NCI-H524 (cell line): ENCODE data around the gene TRAPPC4.
A peak's percentile ranks its signal among the peaks of the same experiment; 100 is the strongest.
"Not testable (repeated sequence)": the region's sequence is repeated elsewhere in the genome, so short reads cannot be mapped to it uniquely, and the experiment has no call there.

Experiments
- DNase-seq, 2 experiments: peaks; one replicate each; lab custom pipeline; 2025; lab: John Stamatoyannopoulos, UW

The TRAPPC4 gene

DNA sequence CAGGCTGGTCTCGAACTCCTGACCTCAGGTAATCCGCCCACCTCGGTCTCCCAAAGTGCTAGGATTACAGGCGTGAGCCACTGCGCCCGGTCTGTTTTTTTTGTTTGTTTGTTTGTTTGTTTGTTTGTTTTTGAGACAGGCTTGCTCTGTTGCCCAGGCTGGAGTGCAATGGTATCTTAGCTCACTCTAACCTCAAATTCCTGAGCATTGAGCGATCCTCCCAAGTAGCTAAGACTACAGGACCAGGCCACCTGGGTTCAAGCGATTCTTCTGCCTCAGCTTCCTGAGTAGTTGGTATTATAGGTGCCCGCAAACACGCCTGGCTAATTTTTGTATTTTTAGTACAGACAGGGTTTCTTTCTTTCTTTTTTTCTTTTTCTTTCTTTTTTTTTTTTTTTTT is 14.9 kb downstream of the TRAPPC4 start:
- not testable (repeated sequence) for DNase-seq

GRCh38 chr11:119034813-119035212 is 16.2 kb downstream of the TRAPPC4 start:
- DNase-seq = no peak

- no peak for DNase-seq
Measured at GRCh38 chr11:119038884-119039283, 20.3 kb downstream of the TRAPPC4 start.

DNA sequence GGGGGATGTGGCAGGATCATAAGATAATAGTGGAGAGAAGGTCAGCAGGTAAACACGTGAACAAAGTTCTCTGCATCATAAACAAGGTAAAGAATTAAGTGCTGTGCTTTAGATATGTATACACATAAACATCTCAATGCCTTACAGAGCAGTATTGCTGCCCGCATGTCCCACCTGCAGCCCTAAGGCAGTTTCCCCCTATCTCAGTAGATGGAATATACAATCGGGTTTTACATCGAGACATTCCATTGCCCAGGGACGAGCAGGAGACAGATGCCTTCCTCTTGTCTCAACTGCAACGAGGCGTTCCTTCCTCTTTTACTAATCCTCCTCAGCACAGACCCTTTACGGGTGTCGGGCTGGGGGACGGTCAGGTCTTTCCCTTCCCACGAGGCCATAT is 20.9 kb downstream of the TRAPPC4 start:
- DNase-seq = not testable (repeated sequence)

DNA sequence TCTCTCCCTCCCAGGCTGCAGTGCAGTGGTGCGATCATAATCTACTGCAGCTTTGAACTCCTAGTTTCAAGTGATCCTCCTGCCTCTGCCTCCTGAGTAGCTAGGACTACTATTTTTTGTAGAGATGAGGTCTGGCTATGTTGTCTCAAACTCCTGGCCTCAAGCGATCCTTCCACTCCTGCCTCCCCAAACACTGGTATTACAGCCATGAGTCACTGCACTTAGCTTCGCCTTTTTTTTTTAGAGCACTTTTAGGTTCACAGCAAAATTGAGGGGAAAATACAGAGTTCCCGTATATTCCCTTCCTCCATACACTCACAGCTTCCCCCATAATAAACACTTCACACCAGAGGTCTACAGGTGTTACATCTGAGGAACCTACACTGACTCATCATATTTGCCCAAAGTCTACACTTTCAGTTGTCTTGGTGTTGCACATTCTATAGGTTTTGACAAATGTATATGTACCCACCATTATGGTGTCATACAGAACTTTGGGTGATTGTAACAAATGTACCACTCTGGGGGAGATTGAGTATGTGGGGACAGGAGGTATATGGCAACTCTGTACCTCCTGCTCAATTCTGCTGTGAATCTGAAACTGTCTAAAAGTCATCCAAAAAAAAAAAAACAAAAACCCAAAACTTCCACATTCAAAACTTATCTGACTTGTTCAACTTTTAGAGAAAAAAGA is 23.4 kb downstream of the TRAPPC4 start:
- DNase-seq = no peak

DNA sequence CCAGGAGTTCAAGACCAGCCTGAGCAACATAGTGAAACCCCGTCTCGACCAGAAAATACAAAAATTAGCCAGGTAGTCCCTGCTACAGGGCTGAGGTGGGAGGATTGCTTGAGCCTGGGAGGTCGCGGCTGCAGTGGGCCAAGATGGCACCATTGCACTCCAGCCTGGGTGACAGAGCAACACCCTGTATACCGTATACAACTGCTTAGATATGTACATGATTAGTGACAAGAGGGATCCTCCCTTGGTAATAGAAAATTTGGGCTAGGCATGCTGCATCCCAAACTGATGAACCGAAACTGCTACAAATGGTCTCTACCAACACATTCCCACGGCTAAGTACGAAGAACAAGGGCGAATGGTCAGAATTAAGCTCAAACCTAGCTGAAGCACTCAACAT is 24.4 kb downstream of the TRAPPC4 start:
- no peak for DNase-seq

- no peak for DNase-seq
Measured at GRCh38 chr11:119044708-119045107, 26.1 kb downstream of the TRAPPC4 start.

DNA sequence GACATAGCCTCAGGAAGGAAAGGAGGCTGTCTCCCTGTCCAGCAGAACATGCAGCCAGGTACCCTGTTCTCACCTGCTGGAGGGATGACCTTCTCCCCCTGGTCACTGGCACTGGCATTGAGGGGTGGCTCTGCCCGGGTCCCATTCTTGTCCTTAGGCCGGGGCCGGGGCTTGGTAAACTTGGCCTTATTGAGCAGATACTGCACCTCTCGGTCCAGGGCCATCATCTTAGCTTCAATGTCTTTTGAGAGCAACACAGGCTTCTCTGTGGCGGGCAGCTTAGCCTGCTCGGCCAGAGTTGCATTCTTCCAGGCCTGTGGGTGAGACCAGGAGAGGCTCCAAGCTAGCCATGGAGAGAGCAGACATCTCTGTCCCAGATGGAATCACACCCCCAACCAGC is 27.9 kb downstream of the TRAPPC4 start:
- no peak for DNase-seq

- no peak for DNase-seq
Measured at GRCh38 chr11:119047205-119047604, 28.6 kb downstream of the TRAPPC4 start.

DNA sequence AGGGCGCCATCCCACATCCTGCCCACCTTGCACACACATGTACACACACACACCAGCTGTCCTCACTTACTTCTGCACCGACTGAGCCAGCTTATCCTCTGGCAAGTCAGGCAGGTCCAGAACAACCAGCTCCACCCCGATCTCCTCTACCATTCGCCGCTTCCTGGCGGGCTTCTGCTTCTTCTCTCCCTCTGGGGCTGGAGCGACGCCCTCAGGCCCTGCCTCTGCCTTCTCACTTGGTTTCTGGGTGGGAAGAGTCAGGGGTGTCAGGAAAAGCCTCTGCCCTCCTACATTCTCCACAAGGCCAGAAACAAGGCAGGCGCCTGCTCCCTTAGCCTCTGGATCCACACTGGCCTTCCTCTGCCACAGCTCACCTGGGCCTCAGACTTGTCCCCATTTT is 30.1 kb downstream of the TRAPPC4 start:
- DNase-seq = no peak

GRCh38 chr11:119049081-119049480 is 30.5 kb downstream of the TRAPPC4 start:
- no peak for DNase-seq

GRCh38 chr11:119051440-119052162 is 33.0 kb downstream of the TRAPPC4 start:
- no peak for DNase-seq

GRCh38 chr11:119052163-119052814 is 33.7 kb downstream of the TRAPPC4 start:
- DNase-seq = no peak

DNA sequence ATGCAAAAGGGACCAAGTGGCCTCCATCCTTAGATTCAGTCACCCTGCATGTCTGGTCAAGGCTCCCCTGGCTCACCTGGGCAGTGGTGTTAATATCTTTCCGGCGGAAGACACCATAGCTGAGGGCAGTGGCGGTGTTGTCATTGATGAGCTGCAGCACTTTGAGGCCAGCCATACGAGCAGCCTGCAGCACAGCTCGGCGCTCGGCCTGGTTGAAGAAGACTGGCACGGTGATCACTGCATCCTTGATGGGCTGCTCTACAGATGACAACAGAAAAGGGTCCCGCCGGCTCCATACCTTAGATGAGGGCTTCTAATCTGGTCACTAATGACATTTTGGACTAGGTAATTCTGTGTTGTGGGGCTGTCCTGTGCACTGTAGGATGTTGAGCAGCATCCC is 35.9 kb downstream of the TRAPPC4 start:
- no peak for DNase-seq

DNA sequence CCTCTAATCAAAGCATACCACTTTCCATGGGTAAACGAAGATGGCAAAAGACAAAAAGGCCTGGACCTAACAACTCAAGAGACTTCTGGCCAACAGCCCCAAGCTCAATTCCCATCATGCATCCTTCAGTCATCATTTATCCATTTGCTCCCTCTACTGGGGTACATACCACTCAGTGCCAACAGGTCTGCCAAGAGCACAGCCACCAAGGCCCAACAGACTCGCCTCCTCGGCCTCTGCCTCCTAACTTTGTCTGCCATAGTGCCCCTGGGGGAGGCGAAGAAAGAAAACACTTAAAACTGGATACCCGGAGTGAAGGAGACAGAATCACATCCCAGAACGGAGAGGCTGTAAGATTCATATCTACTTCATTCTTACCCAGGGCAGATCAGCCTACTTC is 37.3 kb downstream of the TRAPPC4 start:
- DNase-seq = peak; percentile 8 to 12

DNA sequence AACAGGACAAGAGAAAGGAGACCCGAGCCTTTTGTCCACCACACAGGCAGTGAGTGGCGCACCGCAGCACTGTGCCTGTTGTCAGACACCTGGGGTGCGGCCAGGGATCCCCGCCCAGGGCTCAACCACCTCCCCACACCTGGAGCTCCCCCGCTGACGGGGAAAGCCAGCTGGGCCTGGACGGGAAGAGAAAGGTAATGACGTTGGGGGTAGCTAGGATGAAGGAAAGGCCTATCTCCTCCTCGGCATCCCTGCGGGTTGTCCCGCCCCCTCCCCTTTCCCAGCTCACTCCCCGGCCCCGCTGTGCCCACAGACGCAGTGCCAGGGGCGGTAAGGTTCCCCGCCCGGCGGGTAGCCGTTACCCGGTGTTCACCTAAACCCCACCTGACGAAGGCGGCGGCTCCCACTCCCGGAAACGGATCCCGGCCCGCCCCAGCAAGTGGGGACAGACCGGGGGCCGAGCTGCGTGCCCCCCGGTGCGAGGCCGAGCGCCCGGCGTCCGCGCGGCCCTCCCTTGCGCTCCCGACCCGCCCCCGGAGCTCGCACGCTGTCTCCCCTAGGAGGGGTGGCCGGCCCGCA is 37.9 kb downstream of the TRAPPC4 start:
- DNase-seq = peak in 1 of 2 experiments; percentile 41

DNA sequence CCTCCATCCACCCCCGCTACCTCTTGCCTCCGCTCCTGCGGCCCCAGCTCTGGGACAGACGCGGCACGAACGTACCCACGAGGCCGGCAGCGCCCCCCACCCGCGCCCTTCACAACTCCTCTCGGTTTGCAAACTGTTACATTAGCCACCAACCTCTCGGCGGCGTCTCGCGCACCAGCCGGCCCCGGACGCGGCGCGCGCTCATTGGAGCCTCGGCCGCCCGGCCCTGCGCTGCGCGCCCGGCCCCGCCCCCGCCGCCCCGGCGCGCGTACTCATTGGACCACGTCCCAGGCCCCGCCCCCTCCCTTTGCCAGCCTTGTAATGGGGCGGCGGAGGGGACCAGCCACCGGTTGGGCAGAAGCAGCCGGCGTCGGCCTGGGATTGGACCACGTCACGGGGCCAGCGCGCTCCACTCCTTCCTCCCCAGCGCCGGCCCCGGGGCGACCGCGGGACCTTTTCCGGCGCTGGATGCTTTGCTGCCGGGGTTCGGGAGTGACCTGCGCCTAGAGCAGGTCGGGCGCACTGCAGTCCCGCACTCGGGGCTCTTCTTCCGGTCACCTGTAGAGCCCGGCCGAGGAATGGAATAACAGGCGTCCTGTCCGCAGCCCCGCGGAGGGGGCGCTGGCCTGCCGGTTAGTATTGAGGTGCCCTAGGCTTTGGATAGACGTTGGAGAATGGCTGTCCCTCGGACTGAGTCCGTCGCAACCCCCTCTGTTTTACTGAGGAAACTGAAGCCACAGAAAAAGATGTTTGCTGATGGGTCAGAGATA is 38.6 kb downstream of the TRAPPC4 start, which contains the start of gene HYOU1:
Gene HYOU1 (minus strand): TSS at position 206 of the 770 bp plus-strand sequence. CDS start 1,045 bp downstream, outside the sequence.
- peak; percentile 89 to 92 for DNase-seq

GRCh38 chr11:119059128-119059527 is 40.6 kb downstream of the TRAPPC4 start:
- DNase-seq = not testable (repeated sequence)

GRCh38 chr11:119061256-119061655 is 42.7 kb downstream of the TRAPPC4 start:
- DNase-seq = no peak

GRCh38 chr11:119062779-119063178 is 44.2 kb downstream of the TRAPPC4 start:
- no peak for DNase-seq

GRCh38 chr11:119065369-119065768 is 46.8 kb downstream of the TRAPPC4 start:
- DNase-seq = peak in 1 of 2 experiments; percentile 36
